GM19438 (cell line): ENCODE results near the gene PI4KB.

Experiments used
- ATAC-seq: cut with Tn5 transposase; IDR thresholded peaks from one replicate; pipeline ENCODE4 v1.9.1; 2021; ENCODE audit warnings: low read depth; ENCODE audit not compliant: unreplicated experiment

The PI4KB gene

DNA sequence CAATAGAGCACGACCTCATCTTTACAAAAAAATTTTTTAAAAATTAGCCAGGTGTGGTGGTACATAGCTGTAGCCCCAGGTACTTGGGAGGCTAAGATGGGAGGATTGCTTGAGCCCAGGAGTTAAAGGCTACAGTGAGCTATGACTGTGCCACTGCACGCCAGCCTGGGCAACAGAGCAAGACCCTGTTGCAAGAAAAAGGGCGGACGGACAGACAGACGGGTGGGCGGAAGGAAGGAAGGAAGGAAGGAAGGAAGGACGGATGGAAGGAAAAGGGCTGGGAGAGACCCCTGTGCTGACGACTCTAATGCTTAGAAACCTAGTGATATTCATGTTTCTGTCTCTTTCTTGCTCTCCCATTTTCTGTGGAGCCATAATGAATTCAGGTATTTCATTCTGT is 14.4 kb downstream of the PI4KB start:
- ATAC-seq = no peak

DNA sequence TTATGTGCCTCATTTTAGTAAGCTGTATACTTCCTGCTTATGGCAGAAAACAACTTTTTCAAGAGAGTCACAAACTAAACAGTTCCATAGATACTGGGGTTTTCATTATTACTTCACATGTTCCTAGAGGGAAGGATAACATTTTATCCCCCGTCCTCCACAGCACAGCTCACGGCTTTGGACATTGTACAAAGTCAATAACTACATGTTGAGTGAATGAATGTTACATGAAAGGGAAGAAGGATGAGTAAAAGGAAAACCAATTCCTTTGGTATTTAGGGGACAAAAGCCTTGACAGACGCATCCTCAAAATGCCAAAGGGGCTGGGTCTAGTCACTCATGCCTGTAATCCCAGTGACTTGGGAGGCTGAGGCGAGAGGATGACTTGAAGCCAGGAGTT is 14.8 kb downstream of the PI4KB start:
- ATAC-seq = no peak

DNA sequence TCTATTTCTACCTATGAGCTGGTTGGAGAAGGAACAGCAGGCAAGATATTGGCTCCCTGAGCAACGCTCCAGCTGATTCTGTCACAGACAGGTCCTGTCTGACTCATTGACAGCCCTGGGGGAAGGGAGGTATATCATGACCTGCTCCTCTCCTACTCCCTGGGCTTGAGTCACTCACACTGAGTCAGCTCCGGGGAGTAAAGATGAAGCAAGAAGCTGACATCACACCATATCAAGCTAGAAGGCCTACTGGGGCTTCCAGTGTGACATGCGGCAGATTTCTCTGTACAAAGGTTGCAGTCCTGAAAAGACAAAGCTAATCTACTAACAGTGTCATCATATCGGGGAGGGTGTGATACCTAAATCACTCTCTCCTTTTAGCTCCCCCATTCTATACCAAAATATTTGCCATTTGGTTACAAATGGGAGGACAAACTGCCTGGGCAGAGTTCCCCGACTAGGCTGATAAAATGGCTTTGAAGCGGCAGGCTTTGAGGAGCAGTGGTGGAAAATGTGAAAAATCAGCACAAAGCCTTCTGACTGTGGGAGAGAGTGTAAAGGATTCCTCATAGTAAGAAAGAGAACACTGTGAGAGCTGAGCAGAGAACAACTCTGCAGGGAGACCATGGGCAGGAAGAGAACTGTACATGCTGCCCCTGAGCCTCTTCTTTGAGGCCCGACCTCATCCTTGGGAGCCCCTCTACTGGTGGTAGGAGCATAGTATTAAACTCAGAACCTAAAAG is 15.5 kb downstream of the PI4KB start:
- ATAC-seq = no peak

DNA sequence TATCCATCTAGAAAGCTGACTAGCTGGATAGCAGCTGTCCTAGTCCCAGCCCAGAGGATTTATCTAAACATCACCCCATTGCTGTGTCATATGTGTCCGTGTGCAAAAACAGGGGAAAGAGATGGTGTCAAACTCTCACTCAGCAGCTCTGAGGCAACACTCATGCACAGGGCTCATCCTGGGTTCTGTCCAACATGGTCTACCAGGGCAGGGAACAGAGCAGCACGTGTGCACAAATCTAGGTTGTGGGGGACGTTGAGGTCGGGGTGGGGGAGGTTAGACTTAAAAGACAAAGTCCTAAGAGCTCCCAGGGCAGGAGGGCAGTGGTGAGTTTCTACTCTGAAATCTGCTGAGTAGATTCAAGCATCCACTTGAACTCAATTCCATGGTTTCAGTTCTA is 16.2 kb downstream of the PI4KB start:
- no peak for ATAC-seq

DNA sequence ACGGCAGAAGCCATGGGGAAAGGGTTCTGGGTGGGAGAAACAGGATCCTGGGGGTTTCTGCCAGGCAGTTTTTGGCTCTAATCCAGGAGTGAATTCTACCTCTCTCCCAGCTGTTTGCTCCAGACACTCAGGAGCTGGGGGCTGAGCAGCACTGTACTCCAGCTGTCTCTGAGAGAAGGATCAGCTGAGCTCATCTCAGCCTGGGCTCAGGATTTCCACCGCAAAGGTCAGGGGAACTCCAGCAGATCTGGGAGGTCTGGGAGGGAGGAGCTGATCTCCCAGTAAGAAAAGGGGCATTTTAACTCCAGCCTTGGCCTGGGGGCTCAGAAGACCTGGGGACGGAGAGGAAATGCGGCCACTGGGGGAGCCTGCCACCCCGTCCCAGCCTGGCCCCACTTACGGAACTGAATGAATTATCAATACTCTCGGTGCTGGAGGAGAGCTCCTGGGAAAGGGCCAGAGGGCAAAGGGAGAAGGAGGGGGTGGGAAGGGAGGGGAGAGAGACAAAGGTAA is 17.3 kb downstream of the PI4KB start:
- ATAC-seq = no peak

DNA sequence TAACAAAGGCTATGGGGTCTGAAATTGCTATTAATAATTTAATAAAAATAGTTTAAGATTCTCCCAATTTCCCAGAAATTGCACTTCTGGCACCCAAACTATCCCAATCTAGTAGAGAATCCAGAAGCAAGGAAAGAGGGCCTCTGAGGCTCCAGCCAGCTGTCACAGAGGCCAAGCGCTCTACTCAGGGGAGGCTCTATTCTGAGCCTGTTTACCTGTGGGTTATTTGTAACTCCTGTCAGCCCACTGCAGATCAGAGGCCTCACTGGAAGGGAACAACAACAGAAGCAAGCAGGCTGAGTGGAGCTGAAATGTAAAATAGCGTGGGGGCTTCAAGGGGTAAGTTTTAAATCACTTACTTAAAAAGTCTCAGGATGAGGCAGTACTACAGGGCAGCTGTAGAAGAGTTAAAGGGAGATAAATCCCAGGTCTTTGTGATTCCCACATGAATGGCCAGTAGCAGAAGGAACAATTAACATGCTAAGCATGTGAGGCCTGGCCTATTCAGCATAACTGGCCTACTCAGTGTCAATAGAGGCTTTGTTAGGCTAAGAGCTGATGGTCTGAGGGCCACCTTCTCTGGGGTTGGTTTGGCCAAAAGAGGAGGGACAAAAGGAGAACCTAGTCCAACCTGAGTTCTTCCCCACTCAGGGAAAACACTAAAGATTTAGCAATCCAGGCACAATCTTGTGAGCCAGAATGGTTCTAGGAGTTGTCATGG is 32.3 kb downstream of the PI4KB start:
- ATAC-seq = no peak

DNA sequence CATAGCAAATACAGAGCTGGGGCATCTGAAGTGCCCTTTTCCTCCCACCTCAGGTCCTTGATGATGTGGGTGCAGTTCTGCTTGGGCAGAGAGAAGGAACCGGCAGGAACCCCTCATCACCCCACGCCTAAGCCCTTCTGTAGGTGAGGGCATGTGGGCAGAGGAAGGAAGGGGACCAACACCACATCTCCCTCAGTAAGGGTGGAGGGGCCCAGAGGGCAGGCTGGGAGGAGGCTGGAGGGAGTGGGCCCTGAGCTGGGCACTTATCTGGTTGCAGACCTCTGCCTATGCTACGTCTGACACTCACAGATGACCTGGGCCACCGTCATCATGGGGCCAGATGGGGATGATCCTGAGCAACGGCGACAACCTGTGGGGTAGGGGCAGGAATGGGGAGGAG is 34.1 kb downstream of the PI4KB start:
- no peak for ATAC-seq

DNA sequence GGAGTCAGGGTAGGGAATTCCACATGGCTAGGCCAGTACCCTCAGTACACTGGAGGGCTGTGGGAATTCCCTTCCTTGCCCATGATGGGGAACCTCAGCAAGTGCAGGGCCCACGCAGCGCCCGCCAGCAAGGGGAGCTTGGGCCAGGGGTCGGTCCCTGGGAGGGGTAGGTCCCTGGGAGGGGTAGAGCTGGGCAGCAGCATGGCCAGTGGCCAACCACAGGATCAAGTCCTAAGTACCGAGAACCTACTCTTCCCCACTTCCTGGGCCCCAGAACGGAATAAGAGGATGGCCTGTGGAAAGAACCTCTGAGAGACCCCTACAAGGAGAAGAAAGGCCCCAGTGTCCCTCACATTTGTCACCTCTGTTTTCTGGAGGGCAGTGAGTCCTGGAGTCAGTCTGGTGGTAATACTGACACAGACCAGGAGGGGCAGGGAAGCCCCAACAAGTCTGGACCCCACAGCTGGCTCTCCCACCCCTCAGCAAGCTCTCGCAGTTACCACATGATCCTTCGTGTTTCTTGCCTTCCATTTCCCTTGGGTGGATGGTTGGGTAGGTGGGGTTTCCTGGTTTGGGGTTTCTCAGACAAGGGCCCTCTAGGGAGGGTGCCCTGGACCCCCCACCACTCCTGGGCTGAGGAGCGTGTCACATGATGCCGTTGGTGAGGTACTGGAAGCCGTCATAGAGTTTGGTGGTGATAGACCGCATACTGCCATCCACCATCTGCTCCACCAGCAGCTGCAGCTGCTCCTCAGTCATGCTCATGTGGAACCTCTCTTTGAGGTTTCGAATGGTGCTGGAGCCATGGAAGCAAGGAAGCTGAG is 34.8 kb downstream of the PI4KB start:
- no peak for ATAC-seq

DNA sequence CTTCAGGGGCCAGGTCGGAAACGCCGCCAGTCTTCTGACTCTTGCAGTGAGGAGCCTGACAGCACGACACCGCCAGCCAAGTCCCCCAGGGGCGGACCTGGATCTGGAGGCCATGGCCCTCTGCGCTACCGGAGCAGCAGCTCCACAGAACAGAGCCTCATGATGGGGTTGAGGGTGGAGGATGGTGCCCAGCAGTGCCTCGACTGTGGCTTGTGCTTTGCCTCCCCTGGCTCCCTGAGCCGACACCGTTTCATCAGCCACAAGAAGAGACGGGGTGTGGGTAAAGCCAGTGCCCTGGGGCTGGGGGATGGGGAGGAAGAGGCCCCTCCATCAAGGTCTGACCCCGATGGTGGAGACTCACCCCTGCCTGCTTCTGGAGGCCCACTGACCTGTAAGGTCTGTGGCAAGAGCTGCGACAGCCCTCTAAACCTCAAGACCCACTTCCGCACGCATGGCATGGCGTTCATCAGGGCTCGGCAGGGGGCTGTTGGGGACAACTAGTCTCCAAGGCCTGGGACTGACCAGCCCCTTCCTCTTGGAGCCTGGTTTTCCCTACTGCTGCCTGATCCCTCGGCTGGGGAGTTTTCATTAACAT is 36.4 kb downstream of the PI4KB start:
- no peak for ATAC-seq

DNA sequence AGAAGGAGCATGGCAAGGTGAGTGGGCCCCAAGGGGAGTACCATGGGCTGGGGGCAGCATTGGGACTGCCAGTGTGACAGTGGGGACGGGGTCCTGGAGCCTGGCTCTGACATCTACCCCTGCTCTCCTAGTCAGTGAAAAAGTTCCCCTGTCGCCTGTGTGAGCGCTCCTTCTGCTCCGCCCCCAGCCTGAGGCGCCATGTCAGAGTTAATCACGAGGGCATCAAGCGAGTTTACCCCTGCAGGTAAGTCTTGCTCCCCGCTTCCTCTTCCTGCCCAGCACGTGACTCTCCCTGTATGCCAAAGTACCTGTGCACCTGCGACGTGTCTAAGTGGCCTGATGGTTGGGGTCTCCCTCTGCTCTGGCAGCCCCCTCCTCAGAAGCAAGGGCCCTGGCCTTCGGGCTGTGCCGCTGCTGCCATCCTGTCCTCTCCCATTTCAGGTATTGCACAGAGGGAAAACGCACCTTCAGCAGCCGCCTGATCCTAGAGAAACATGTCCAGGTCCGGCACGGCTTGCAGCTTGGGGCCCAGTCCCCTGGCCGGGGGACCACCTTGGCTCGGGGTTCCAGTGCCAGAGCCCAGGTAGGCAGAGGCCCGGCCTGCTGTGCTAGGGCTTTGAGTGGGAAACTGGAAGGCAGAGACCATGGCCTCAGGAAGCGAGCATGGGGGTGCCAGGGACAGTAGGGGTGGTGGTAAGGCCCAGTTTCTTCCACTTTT is 37.1 kb downstream of the PI4KB start:
- ATAC-seq = no peak

DNA sequence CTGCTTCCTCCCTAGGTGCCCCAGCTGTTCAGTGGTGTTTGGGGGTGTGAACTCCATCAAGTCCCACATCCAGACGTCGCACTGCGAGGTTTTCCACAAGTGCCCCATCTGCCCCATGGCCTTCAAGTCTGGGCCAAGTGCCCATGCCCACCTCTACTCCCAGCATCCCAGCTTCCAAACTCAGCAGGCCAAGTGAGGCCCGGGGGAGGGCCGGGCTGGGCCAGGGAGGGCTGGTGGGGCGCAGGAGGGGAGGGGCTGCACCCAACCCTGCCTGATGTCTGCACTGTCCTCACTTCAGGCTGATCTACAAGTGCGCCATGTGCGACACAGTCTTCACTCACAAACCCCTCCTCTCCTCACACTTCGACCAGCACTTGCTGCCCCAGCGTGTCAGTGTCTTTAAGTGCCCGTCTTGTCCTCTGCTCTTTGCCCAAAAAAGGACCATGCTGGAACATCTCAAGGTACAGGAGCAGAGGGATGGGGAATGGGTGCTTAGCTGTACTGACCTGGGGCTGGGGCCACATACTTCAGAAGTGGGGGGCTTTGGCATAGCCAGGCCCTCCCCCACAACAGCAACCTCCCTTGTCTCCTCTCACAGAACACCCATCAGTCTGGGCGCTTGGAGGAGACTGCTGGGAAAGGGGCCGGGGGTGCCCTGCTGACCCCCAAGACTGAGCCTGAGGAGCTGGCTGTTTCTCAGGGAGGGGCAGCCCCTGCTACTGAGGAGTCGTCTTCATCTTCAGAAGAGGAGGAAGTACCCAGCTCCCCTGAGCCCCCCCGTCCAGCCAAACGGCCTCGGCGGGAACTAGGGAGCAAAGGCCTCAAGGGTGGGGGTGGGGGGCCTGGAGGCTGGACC is 37.9 kb downstream of the PI4KB start:
- ATAC-seq = no peak

DNA sequence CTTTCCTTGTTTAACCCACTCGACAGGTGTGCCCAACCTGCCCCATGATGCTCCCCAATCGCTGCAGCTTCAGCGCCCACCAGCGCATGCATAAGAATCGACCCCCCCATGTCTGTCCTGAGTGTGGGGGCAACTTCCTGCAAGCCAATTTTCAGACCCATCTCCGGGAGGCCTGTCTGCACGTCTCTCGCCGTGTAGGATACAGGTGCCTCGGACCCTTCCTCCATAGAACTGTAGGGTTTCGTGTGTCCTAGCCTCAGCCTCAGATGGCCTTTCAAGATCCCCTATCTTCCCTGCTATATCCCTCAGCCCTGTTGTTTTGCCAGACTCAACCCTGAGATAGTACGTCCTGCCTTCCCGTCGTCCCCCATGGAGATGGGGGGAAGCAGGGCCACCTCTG is 38.7 kb downstream of the PI4KB start:
- no peak for ATAC-seq

DNA sequence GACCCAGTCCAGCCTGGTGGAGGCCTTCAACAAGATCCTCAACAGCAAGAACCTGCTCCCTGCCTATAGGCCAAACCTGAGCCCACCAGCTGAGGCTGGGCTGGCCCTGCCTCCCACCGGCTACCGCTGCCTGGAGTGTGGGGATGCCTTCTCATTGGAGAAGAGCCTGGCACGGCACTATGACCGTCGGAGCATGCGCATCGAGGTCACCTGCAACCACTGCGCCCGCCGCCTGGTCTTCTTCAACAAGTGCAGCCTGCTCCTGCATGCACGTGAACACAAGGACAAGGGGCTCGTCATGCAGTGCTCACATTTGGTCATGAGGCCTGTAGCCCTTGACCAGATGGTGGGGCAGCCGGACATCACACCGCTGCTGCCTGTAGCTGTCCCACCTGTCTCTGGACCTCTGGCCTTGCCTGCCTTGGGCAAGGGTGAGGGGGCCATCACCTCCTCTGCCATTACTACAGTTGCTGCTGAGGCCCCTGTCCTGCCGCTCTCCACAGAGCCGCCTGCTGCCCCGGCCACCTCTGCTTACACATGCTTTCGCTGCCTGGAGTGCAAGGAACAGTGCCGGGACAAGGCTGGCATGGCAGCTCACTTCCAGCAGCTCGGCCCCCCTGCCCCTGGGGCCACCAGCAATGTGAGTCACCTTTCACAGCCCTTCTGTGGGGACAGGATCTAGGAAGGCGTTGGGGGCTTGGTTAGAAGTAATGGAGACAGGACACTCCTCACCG is 39.3 kb downstream of the PI4KB start:
- no peak for ATAC-seq

DNA sequence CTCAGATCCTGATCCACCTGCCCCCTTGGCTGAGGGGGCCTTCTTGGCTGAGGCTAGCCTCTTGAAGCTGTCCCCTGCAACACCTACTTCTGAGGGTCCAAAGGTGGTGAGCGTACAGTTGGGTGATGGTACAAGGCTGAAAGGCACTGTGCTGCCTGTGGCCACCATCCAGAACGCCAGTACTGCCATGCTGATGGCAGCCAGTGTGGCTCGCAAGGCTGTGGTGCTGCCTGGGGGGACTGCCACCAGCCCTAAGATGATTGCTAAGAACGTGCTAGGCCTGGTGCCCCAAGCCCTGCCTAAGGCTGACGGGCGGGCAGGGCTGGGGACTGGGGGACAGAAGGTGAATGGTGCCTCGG is 39.9 kb downstream of the PI4KB start:
- no peak for ATAC-seq

DNA sequence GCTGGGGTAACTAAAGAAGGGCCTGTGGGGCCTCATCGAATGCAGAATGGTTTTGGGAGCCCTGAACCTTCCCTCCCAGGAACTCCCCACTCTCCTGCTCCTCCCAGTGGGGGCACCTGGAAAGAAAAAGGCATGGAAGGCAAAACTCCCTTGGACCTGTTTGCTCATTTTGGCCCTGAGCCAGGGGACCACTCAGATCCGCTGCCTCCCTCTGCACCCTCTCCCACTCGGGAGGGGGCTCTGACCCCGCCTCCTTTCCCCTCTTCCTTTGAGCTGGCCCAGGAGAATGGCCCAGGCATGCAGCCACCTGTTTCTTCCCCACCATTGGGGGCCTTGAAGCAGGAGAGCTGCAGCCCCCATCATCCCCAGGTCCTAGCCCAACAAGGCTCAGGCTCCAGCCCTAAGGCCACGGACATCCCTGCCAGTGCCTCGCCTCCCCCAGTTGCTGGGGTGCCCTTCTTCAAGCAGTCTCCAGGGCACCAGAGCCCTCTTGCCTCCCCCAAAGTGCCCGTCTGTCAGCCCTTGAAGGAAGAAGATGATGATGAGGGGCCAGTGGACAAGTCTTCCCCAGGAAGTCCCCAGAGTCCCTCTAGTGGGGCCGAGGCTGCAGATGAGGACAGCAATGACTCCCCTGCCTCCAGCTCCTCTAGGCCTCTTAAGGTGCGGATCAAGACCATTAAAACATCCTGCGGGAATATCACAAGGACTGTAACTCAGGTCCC is 40.4 kb downstream of the PI4KB start:
- no peak for ATAC-seq

DNA sequence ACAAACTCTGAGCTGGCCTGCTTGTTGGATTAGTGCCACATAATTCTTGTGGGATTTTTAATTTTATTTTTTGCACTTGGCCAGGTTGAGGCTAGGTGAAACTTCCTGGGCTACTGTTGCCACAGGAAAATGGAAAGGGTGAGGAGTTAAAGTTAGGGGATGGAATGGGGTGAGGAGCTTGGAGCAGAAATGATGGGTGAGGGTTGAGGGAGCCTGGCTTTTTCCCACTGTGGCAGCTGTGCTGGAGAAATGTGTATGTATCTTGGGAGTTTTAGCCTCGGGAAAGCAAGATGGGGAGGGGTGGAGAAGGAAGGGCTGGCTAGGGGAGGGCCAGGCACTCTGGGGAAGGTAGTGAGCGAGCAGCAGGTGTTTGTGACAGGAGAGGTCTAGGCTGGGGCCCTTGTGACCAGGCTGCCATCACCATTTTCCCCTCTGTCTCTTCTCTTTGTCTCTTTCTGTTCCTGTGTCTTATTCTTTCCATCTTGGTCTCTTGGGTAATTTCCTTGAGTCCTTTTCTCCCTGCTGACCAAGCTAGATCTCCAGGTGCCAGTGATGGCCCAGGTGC is 43.1 kb downstream of the PI4KB start:
- no peak for ATAC-seq

DNA sequence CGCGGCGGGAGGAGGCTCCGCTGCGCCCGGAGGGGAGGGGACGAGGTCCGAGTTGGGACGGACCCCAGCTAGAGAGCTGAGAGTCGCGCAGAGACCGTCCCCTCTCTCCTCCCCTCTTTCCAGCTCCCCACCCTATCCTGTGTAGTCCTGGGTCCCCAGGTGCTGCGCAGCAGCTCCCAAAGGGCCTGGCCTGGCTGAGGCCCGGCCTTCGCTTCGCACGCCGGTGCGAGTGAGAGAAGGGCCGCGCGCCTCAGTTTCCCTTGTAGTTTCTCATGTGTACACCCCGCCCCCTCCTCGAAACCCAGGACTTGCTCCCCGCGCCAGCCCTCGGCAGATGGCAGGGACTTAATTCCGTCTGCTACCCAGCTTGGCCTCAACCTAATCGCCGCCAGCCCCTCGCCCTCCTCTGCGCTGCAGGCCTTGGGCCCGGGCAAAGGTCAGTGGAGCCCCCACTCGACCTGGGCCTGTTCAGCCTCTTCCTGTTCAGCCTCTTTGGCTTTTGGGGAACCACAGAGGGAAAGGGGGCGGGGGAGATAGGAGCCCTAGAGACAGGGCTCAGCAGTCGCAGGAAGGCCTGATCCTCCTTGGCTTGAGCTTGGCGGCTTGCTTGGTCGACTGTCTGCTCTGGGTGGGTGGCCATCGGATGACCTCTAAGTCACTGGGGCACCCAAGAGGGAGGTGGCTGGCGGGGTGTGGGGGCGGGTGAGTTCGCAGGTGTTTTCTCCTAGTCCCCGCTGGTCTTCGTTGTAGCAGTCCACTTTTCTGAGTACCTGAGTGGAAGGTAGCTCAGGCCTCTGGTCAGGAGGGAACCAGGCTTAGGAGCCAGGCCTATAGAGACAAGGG is 44.1 kb downstream of the PI4KB start:
- ATAC-seq = no peak
